Parietal lobe (tissue), 1 donor: Measurements from ENCODE around the gene IDH1. TPM values are rescaled to one million over a fixed set of nuclear protein-coding genes. Genes with fewer than 3 reads are reported as not detected.

Source experiments
- total RNA-seq: library from RNA; depleted of rRNA; stranded (reverse); fragments of >200 nt; gene quantifications from one replicate; pipeline ENCODE4 v1.2.3, GENCODE V29; 2014

The IDH1 gene
- 169 TPM for total RNA-seq

GRCh38 chr2:208254871-208255556 is at the start of gene IDH1:
IDH1 (minus strand) TSS chr2:208255071; CDS start chr2:208251551, 3,520 bp downstream.

GRCh38 chr2:208265801-208266552 is 11.1 kb upstream of the IDH1 start, which contains the start of gene PIKFYVE:
PIKFYVE (plus strand) TSS chr2:208266255; CDS start chr2:208271520, 5,265 bp downstream.

GRCh38 chr2:208189810-208190503 is 64.9 kb downstream of the IDH1 start, which contains the start of gene C2orf80:
C2orf80 (minus strand) TSS chr2:208190030; CDS start chr2:208186986, 3,044 bp downstream.

Other genes starting within 250 kb of the IDH1 start
- 68.9 TPM for gene PLEKHM3, start 229.5 kb downstream of the IDH1 start, total RNA-seq
- gene CRYGD, start 130.5 kb downstream of the IDH1 start, total RNA-seq, result not detected
- not detected for gene CRYGC, start 125.2 kb downstream of the IDH1 start, total RNA-seq
- not detected for gene CRYGB, start 108.9 kb downstream of the IDH1 start, total RNA-seq
- gene CRYGA, start 91.5 kb downstream of the IDH1 start, total RNA-seq, result not detected
- 21.0 TPM for gene C2orf80, start 65.0 kb downstream of the IDH1 start, total RNA-seq
- 63.9 TPM for gene PIKFYVE, start 11.2 kb upstream of the IDH1 start, total RNA-seq
- 2.8 TPM for gene PTH2R, start 151.7 kb upstream of the IDH1 start, total RNA-seq